Mesodermal cell (in vitro differentiated cells): Measurements from ENCODE around the gene RCL1. TPM values are rescaled to one million over a fixed set of nuclear protein-coding genes. Genes with fewer than 3 reads are reported as not detected.
"Not testable (repeated sequence)": the region's sequence is repeated elsewhere in the genome, so short reads cannot be mapped to it uniquely, and the experiment has no call there.

Source experiments
- H3K27ac ChIP-seq: 2 replicates; pipeline ENCODE4 v1.7.0; 2013; ENCODE audit warnings: mild to moderate bottlenecking, low read depth, low read length, moderate library complexity; ENCODE audit not compliant: severe bottlenecking
- H3K36me3 ChIP-seq: 2 replicates; pipeline ENCODE4 v1.7.1; 2013; ENCODE audit warnings: mild to moderate bottlenecking, low read length, moderate library complexity; ENCODE audit not compliant: control insufficient read depth, insufficient read depth
- H3K4me1 ChIP-seq: one replicate; pipeline ENCODE4 v1.7.1; 2013; ENCODE audit warnings: mild to moderate bottlenecking, low read length; ENCODE audit not compliant: insufficient read depth, control insufficient read depth, poor library complexity, severe bottlenecking
- H3K4me3 ChIP-seq: 2 replicates; pipeline ENCODE4 v1.7.0; 2013; ENCODE audit warnings: low read length, control low read depth, mild to moderate bottlenecking; ENCODE audit not compliant: insufficient read depth, poor library complexity, severe bottlenecking; ENCODE audit errors: extremely low read depth
- H3K9me3 ChIP-seq: 2 replicates; pipeline ENCODE4 v1.7.1; 2013; ENCODE audit warnings: mild to moderate bottlenecking, low read length, moderate library complexity; ENCODE audit not compliant: control insufficient read depth
- WGBS, 2 experiments: methylation state at CpG; one replicate each; pipeline ENCODE4 v1.1.5; 2013; ENCODE audit warnings: missing lambda C conversion rate in 2 of 2; ENCODE audit not compliant: insufficient coverage in 2 of 2; 5-methylcytosine and 5-hydroxymethylcytosine counted together
- polyA plus RNA-seq, 2 experiments: library from polyadenylated mRNA; stranded (reverse); fragments of 50-300 nt; gene quantifications; one replicate each; pipeline ENCODE4 v1.2.3, GENCODE V29; 2013

Gene RCL1, protein sequence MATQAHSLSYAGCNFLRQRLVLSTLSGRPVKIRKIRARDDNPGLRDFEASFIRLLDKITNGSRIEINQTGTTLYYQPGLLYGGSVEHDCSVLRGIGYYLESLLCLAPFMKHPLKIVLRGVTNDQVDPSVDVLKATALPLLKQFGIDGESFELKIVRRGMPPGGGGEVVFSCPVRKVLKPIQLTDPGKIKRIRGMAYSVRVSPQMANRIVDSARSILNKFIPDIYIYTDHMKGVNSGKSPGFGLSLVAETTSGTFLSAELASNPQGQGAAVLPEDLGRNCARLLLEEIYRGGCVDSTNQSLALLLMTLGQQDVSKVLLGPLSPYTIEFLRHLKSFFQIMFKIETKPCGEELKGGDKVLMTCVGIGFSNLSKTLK
- 12.3 TPM for polyA plus RNA-seq (2013, experiment 1 of 2)
- polyA plus RNA-seq (2013, experiment 2 of 2) = 11.5 TPM

DNA sequence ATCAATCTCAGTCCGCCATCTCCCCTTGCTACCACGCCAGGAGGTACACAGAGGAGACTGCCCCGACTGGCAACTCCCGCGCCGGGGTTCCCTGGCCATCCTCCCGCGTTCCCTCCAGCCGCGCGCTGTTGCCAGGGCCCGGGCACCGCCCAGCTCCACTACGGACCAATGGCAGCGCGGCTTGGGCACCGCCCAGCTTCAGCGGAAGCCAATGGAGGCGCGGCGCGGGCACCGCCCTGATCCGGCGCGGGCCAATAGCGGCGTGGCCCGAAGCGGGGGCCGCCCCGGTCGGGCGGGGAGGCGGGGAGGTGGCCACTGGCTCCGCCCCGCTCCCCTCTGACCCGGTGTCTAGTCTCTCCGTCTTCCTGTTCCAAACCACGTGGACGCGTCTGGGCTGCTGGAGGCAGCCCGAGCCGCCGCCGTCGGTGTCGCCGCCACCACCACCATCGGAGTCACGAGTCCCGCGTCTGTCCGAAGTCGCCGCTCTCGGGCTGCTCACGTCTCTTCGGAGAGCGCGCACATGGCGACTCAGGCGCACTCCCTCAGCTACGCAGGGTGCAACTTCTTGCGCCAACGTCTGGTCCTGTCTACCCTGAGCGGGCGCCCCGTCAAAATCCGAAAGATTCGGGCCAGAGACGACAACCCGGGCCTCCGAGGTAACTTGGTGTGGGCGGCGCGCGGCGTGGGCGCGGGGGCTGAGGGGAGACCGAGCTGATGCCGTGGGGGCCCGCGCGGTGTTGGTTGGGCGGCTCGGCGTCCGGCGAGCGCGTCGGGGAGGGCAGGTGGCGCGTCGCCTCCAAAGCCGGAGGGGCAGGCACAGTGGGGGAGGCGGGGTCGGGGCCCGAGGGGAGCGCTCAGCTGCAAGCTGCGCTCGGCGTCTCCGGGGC, at the start of gene RCL1:
Gene RCL1, plus strand, starts transcription at position 373 of the 887 bp plus-strand sequence. Its CDS starts 148 bp downstream, at position 521.
- Histone ChIP-seq H3K4me3 (peak within 1 kb of the TSS; percentile 79), H3K36me3 (no peaks in the 10 kb centered on the region), H3K9me3 (peaks cover 3% of the 10 kb centered on the region), H3K27ac (peak within 1 kb of the TSS; percentile 91), H3K4me1 (peaks cover 10% of the 10 kb centered on the region)
- WGBS, 2 experiments = 0% methylated on average over 91 to 92 of the region's 106 CpGs

DNA sequence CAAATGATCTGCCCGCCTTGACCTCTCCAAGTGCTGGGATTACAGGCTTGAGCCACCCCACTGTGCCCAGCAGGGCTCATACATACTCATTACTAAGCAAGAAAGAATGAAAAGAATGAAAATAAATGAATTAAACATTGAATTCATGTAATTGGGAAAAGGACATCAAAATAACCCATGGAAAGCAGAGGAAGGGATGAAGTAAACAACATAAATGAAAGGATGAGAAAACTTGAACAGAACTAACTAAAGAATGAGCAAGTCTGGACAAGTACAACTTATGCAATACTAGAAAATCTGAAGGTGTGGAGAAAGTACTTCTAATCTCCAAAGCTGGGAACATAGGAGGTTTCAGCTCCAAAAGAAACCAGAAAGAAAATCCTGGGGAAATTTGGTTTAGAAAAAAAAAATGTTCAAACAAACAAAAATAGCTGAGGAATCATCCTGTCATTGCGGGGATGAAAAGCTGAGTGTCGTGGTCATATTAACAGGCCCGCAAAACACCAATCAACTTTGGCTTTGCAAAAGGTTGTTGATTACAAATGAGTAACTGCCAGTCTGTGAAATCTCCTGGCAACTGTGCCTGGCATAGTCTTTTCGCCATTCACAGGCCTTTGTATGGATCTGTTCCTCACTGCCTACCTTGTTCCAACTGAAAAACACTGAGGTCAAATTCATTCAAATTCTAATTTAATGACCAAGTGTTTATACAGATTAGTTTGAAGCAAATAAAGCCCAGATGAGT, 49.4 kb upstream of the RCL1 start:
- peaks cover 3% of the 10 kb centered on the region for H3K36me3 ChIP-seq
- H3K4me3 ChIP-seq = no peak overlapping the region
- H3K9me3 ChIP-seq = no peaks in the 10 kb centered on the region
- H3K4me1 ChIP-seq = peaks cover 14% of the 10 kb centered on the region
- H3K27ac ChIP-seq = no peak overlapping the region
- WGBS, 2 experiments = 71 to 75% methylated on average over 4 of the region's 5 CpGs

DNA sequence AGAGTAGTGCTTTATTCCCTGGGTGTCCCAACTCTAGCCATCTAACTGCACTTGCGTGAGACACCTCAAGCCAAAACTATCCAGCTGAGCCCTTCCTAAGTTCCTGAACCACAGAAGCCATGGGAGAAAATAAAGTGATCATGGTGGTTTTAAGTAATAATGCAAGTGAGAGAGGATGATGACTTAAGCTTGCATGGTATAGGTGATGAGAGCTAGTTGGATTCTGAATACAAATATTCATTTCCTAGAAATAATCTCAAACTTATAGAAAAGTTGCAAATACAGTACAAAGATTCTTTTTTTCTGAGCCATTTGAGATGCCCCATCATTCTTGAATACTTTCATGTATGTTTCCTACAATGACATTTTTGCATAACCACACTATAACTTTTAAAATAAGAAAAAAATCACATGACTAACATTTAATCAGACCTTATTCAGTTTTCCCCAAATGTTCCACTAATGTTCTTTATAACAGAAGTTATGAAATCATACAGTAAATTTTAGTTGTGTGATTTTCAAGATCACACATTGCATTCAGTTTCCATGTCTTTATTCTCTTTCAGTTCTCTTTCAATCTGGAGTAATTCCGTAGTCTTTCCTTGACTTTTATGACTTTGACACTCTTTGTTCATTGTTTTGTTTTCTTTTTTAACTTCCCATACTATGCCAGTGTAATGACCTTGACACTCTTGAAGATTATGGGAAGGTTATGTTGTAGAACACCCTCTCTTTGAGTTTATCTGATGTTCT, 46.3 kb upstream of the RCL1 start:
- Histone ChIP-seq H3K27ac (no peak overlapping the region), H3K36me3 (no peaks in the 10 kb centered on the region), H3K9me3 (no peaks in the 10 kb centered on the region), H3K4me1 (peaks cover 9% of the 10 kb centered on the region), H3K4me3 (no peak overlapping the region)
- no CpG with 5 or more reads among the region's 2 CpGs for WGBS, 2 experiments

DNA sequence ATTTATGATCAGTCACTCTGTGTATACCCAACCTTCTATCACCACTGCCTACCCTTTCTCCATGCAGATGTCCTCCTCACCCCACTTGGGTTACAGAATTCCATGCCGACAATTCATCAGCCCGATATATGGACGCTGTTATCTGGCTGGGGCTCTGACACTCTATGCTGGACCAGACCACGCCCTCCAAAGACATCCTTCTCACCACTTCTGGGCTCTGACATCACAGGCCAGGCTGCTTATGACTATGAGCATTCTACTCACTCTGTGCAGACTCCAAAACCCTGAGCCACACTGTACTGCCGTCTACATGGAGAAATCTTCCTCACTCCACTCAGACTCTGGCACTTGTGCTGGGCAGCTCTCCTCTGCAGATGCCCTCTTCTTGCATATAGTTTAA, 44.1 kb upstream of the RCL1 start:
- H3K27ac ChIP-seq = no peak overlapping the region
- no peaks in the 10 kb centered on the region for H3K36me3 ChIP-seq
- H3K9me3 ChIP-seq = no peaks in the 10 kb centered on the region
- no peaks in the 10 kb centered on the region for H3K4me1 ChIP-seq
- H3K4me3 ChIP-seq = no peak overlapping the region
- WGBS, 2 experiments = 96 to 97% methylated on average over 4 to 5 of the region's 5 CpGs

DNA sequence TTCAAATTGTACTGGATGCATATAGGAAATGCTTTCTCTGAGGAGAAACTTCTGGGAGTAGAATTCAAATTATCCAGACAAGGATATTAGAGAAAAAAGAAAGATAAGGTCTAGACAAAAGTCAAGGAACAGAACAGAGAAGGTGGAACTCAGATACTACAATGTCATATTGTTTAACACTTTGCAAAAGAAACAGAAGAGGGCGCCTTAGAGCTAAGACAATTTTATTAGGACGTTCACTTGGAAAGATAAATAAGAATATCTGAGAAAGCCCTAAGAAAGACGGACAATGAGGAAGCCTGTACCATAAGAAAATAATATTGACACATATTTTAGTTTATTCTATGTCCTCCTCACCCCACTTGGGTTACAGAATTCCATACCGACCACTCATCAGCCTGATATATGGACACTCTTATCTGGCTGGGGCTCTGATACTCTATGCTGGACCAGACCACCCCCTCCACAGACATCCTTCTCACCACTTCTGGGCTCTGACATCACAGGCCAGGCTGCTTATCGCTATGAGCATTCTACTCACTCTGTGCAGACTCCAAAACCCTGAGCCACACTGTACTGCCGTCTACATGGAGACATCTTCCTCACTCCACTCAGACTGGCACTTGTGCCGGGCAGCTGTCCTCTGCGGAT, 42.6 kb upstream of the RCL1 start:
- WGBS, 2 experiments = 87 to 90% methylated on average over 3 of the region's 8 CpGs
- Histone ChIP-seq H3K27ac (no peak overlapping the region), H3K9me3 (no peaks in the 10 kb centered on the region), H3K4me1 (no peaks in the 10 kb centered on the region), H3K4me3 (no peak overlapping the region), H3K36me3 (no peaks in the 10 kb centered on the region)

DNA sequence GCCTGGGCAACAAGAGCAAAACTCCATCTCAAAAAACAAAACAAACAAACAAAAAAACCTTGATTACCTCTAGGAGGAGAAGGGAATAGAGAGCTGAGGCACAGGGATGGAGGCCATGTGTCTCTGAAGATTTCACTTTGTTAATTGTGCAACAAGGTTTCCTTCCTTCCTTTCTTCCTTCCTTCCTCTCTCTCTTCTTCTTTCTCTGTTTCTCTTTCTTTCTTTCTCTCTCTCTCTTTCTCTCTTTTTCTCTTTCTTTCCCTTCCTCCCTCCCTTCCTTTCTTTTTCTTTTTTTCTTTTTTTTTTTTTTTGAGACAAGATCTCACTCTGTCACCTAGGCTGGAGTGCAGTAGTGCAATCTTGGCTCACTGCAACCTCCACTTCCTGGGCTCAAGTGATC, 38.2 kb upstream of the RCL1 start:
- H3K27ac ChIP-seq, H3K9me3 ChIP-seq, H3K36me3 ChIP-seq, H3K4me3 ChIP-seq, H3K4me1 ChIP-seq: not testable (repeated sequence)

DNA sequence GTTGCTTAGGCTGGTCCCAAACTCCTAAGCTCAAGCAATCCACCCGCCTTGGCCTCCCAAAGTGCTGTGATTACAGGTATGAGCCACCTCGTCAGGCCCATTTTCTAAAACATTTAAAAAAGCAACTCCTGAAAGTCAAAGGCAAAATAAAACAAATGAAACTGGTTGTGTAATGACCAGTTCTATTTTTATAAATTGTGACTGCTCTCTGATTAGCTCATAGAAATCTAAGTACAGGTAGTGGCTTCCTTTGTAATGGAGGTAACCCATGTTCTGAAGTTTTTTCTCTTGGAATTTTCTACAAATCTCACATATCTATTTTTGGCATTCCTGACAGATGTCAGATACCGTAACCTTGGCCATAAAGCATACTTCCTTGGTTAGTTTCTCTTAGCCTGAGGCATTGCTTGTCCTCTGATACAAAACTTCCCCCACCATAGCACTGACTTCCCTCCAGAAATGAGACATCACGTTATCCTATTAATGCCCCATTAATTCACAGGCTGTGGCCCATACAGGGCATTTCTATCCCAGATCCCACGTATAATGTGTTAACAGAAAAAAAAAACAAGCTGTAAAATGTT, 37.6 kb upstream of the RCL1 start:
- Histone ChIP-seq H3K36me3 (no peaks in the 10 kb centered on the region), H3K4me1 (no peaks in the 10 kb centered on the region), H3K27ac (no peak overlapping the region), H3K9me3 (no peaks in the 10 kb centered on the region), H3K4me3 (no peak overlapping the region)
- 71 to 87% methylated on average over 1 of the region's 5 CpGs for WGBS, 2 experiments

DNA sequence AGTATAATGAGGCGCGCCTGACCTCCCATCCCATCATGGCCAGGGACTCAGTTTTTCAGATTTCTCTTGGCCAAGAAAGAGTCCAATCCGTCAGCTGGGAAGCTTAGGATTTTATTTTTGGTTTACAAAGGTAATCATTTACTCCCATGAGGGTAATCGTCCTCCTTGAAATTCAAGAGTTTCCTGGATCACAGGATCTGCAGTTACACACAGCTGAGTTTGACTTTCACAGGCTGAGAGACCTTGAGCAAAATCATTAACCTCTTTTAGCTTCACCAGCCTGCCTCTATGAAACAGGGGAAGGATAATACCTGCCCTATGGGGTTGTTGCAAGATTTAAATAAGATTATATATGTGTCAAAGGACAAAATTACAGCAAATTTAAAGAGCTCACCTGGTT, 36.3 kb upstream of the RCL1 start:
- 80 to 88% methylated on average over 1 to 3 of the region's 4 CpGs for WGBS, 2 experiments
- no peaks in the 10 kb centered on the region for H3K36me3 ChIP-seq
- H3K9me3 ChIP-seq = no peaks in the 10 kb centered on the region
- no peak overlapping the region for H3K4me3 ChIP-seq
- H3K4me1 ChIP-seq = no peaks in the 10 kb centered on the region
- no peak overlapping the region for H3K27ac ChIP-seq

DNA sequence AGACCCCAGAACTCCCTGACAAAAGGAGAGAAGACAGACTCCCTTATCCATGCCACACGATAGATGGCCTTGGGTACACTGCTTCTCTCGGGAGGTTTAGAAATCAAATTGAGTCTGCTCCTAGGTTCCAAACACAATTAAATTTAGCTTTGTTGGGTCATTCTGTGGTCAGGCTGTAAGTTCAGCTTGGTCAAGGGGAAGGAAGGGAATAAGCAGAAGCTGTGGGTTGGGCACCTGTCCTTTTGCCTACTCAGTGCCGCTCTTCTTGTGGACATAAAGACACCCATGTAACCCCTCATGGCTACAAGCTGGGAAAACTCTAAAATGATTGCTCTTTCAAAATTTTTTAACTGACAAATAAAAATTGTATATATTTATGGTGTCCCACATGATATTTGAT, 32.6 kb upstream of the RCL1 start:
- Histone ChIP-seq H3K36me3 (no peaks in the 10 kb centered on the region), H3K27ac (no peak overlapping the region), H3K9me3 (no peaks in the 10 kb centered on the region), H3K4me1 (peaks cover 10% of the 10 kb centered on the region), H3K4me3 (no peak overlapping the region)
- 90% methylated on average over 2 of the region's 3 CpGs; no CpG with 5 or more reads in 1 of the 2 experiments for WGBS, 2 experiments
